Heart right ventricle (tissue), 16 donors: ENCODE data around the gene FKBP1B. TPM values are rescaled to one million over a fixed set of nuclear protein-coding genes. Genes with fewer than 3 reads are reported as not detected.

Source experiments
- ATAC-seq, 8 donors: fragments of 200-7000 bp; cut with Tn5 transposase; one replicate each; pipeline ENCODE4 v1.9.1; 2020; ENCODE audit warnings: mild to moderate bottlenecking in 8 of 8, moderate library complexity in 8 of 8, moderate number of reproducible peaks in 1 of 8
- DNase-seq, 2 donors: peaks; one replicate each; pipeline ENCODE4 v3.0.0-alpha.2; 2020
- H3K27ac ChIP-seq, 10 donors: fragments of 200-600 bp; sonication (generic) in 2 of 10; one replicate each; pipeline versions ENCODE4 v1.5.0 to v1.8.0; 2020 to 2022; ENCODE audit warnings: mild to moderate bottlenecking in 3 of 10
- H3K27me3 ChIP-seq, 7 donors: fragments of 200-600 bp; one replicate each; pipeline ENCODE4 v1.8.0; 2021 to 2022; ENCODE audit warnings: mild to moderate bottlenecking in 2 of 7
- H3K36me3 ChIP-seq, 9 donors: fragments of 200-600 bp; sonication (generic) in 1 of 9; one replicate each; pipeline versions ENCODE4 v1.5.0 to v1.8.0; 2020 to 2022; ENCODE audit warnings: mild to moderate bottlenecking in 2 of 9
- H3K4me1 ChIP-seq, 9 donors: fragments of 200-600 bp; sonication (generic) in 1 of 9; one replicate each; pipeline versions ENCODE4 v1.5.0 to v1.8.0; 2020 to 2022; ENCODE audit warnings: mild to moderate bottlenecking in 4 of 9
- H3K4me3 ChIP-seq, 10 donors: fragments of 200-600 bp; sonication (generic) in 2 of 10; one replicate each; pipeline versions ENCODE4 v1.5.0 to v1.8.0; 2020 to 2022; ENCODE audit warnings: mild to moderate bottlenecking in 7 of 10, moderate library complexity in 2 of 10
- H3K9me3 ChIP-seq, 11 donors: fragments of 200-600 bp in 10 of 11; sonication (generic) in 2 of 11; one replicate each; pipeline versions ENCODE4 v1.5.0 to v1.8.0; 2013 to 2022; ENCODE audit warnings: mild to moderate bottlenecking in 2 of 11, control low read depth in 1 of 11, moderate library complexity in 1 of 11
- CTCF ChIP-seq, 9 donors: fragments of 200-600 bp; sonication (generic) in 2 of 9; IDR thresholded peaks; one replicate each; pipeline versions ENCODE4 v1.5.0 to v1.8.0; 2021 to 2022; ENCODE audit warnings: antibody characterized with exemption in 9 of 9, mild to moderate bottlenecking in 5 of 9, moderate library complexity in 1 of 9
- WGBS, 2 donors: extraction: QIAGEN DNeasy Blood & Tissue Kit; methylation state at CpG; one replicate each; pipeline ENCODE4 v1.1.7; 2013; ENCODE audit warnings: inconsistent platforms in 1 of 2; 5-methylcytosine and 5-hydroxymethylcytosine counted together
- intact Hi-C, 10 donors: fragments of 100-400 bp; cut with DNase I; formaldehyde crosslinking; loops; one replicate each; pipeline versions ENCODE4 v1.11.1 to v1.14.2; 2022
- polyA plus RNA-seq, 2 donors: library from polyadenylated mRNA; stranded (reverse); fragments of 200-250 nt; gene quantifications; one replicate each; pipeline ENCODE4 v1.2.3, GENCODE V29; 2013
- total RNA-seq, 10 donors: library from RNA; stranded (reverse); fragmentation: NEBNext Ultra II Directional in 3 of 10; extraction: Animal tissue kit (Norgen Biotek cat#: 25700) in 3 of 10; gene quantifications; one replicate each; pipeline versions ENCODE4 v1.2.1 to v1.2.4, GENCODE V29; 2021 to 2023
- donor health status: Arrhythmogenic right ventricular cardiomyopathy.
- donor health status: ischemic (EF 13 %, LVEDD 7.1; RV severe dilation, severe dysfunction).
- donor health status: healthy with polysubstance abuse.
- donor health status: DM: no; HTN: yes; CAD: no.
- donor health status: DM: no; HTN: no; CAD: no.
- donor health status: ischemic (EF 25% LVEDD 6.9; RV normal size, moderate dysfunction).
- donor health status: ischemic (EF 25% LVEDD 5.7; RV mildly dilated, moderate dysfunction).
- donor health status: healthy.
- donor health status: DM: yes; HTN: yes; CAD: no.
- donor health status: Ischemic cardiomyopathy.
- donor health status: ischemic (EF 35%, LVEDD 5.7; RV mildly dilated, moderate dysfunction).
- donor health status: nonischemic (EF 11% LVEDD 7.7; RV severe dilation, severe dysfunction).
- donor health status: DM: yes; HTN: yes; CAD: no.
- donor health status: PGD.
- donor health status: ischemic (EF 29% LVEDD 5.4; RV normal size, mild dysfunction).
- donor health status: nonischemic (EF 23%, LVEDD 6.1; RV moderate dilation, normal function).

FKBP1B gene
- total and polyA plus RNA-seq, 12 donors = 0.61 to 6.3 (median 1.7) TPM; not detected in 1

GRCh38 chr2:24016853-24017703 is 32.5 kb upstream of the FKBP1B start:
- whole genome bisulfite sequencing, 2 donors = 91 to 94% methylated on average over 35 of the region's 35 CpGs
- Histone ChIP-seq H3K27me3 (peaks cover 0 to 8% (median 0%) of the 10 kb centered on the region in 7 donors), H3K27ac (no peak overlapping the region), H3K4me1 (no peaks in the 10 kb centered on the region), H3K9me3 (no peaks in the 10 kb centered on the region), H3K36me3 (peaks cover 0 to under 1% (median 0%) of the 10 kb centered on the region in 9 donors), H3K4me3 (no peak overlapping the region)
- ATAC-seq (no peak), DNase-seq (no peak)
- intact Hi-C loops = no loop called here
- no peak for TF ChIP-seq CTCF (IDR thresholded peaks at IDR 0.05)

GRCh38 chr2:24017711-24018110 is 31.8 kb upstream of the FKBP1B start:
- DNase-seq = no peak
- intact Hi-C loops = no loop called here
- no peaks in the 10 kb centered on the region for H3K9me3 ChIP-seq
- no peak overlapping the region for H3K4me3 ChIP-seq
- H3K27ac ChIP-seq = no peak overlapping the region
- ATAC-seq = no peak
- peaks cover 0 to 5% (median 0%) of the 10 kb centered on the region in 9 donors for H3K36me3 ChIP-seq
- H3K27me3 ChIP-seq = peaks cover 0 to 2% (median 0%) of the 10 kb centered on the region in 7 donors
- no peaks in the 10 kb centered on the region for H3K4me1 ChIP-seq
- 86 to 88% methylated on average over 8 of the region's 8 CpGs for WGBS, 2 donors
- no peak for TF ChIP-seq CTCF (IDR thresholded peaks at IDR 0.05)

- H3K4me3 ChIP-seq = no peak overlapping the region
- intact Hi-C loops = no loop called here
- no peaks in the 10 kb centered on the region for H3K9me3 ChIP-seq
- no peak for ATAC-seq
- no peaks in the 10 kb centered on the region for H3K27me3 ChIP-seq
- TF ChIP-seq CTCF (IDR thresholded peaks at IDR 0.05) = no peak
- no peak overlapping the region for H3K27ac ChIP-seq
- no peaks in the 10 kb centered on the region for H3K4me1 ChIP-seq
- no peak for DNase-seq
- peaks cover 0 to 10% (median 0%) of the 10 kb centered on the region in 9 donors for H3K36me3 ChIP-seq
- WGBS, 2 donors = 85 to 90% methylated on average over 9 of the region's 9 CpGs
Observed at GRCh38 chr2:24018241-24018640, 31.3 kb upstream of the FKBP1B start.

GRCh38 chr2:24019729-24020128 is 29.8 kb upstream of the FKBP1B start:
- H3K36me3 ChIP-seq = peaks cover 0 to 19% (median 0%) of the 10 kb centered on the region in 9 donors
- intact Hi-C loops = no loop called here
- no peak for ATAC-seq
- H3K4me3 ChIP-seq = no peak overlapping the region
- no peaks in the 10 kb centered on the region for H3K9me3 ChIP-seq
- no peaks in the 10 kb centered on the region for H3K4me1 ChIP-seq
- no peaks in the 10 kb centered on the region for H3K27me3 ChIP-seq
- no peak for TF ChIP-seq CTCF (IDR thresholded peaks at IDR 0.05)
- DNase-seq = no peak
- H3K27ac ChIP-seq = no peak overlapping the region
- WGBS, 2 donors = 86 to 96% methylated on average over 5 of the region's 5 CpGs
